GM18951 (cell line): ENCODE results near the gene SFT2D1.

Source experiments
- POLR2A ChIP-seq: IDR thresholded peaks from 4 replicates; pipeline ENCODE4 v1.6.1; 2011; ENCODE audit warnings: mild to moderate bottlenecking; ENCODE audit not compliant: insufficient read length, insufficient read depth; ENCODE audit errors: extremely low read depth
- in situ Hi-C: fragments of 300-500 bp; cut with MboI; formaldehyde crosslinking; loops from one replicate; pipeline ENCODE4 v1.12.0; 2022; ENCODE audit warnings: low sequenced_read_pairs, mixed read lengths, inconsistent platforms; ENCODE audit not compliant: unreplicated experiment

Gene SFT2D1

GRCh38 chr6:166315436-166315835 is 26.9 kb downstream of the SFT2D1 start:
- in situ Hi-C loops = no loop called here
- TF ChIP-seq POLR2A = no peak

GRCh38 chr6:166314454-166314853 is 27.9 kb downstream of the SFT2D1 start:
- in situ Hi-C loops = no loop called here
- no peak for TF ChIP-seq POLR2A

DNA sequence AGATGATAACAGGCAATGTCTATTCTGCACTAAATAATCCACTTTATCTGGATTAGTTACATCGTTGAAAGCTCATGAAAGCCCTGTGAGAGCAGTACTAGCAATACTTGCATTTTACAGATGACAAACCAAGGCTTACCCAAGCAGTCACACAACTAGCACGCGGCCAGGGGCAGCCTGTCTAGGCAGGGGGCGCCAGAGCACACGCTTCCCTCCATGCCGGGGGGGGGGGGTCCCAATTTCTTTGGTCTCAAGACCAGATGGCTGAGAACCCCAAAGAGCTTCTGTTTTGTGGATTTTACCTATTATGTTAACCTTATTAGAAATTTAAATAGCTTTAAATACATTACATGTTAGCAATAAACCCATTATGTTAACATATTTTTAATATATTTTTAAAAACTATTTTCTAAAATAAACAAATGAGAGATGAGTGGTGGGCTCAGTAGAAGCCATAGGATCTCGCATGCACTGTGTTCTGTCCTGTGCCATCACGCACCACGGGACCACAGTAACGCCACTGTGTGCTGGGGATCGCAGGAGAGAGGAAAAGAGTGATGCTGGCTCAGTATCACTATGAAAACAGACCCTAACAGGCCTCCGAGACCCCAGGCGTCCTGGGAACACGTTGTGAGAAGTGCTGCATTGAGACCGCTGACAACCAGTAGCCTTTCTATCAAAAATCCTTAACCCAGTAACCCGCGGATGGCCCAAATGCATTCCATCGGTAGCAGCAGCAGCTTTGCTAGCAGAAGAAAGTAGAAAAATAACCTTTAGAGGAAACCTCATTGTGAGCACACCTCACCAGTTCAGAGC is 28.9 kb downstream of the SFT2D1 start:
- in situ Hi-C loops = no loop called here
- no peak for TF ChIP-seq POLR2A

DNA sequence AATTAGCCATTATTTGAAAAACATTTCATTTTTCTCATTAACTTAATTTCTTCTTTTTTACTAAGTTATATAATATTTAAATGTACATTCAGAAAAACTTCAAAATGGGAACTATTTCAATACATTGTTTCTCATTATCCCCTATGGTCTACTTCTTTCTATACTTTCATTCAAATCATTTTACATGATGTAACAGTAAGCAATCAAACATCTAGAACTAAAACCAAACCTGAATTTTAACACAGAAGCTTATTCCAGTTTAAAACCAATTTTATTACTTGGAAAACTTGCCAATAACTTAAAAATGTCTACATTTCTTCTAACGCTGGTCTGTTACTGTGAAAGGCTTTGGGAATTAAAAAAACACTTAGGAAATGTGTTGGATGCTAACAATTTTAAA is 29.5 kb downstream of the SFT2D1 start:
- TF ChIP-seq POLR2A = no peak
- in situ Hi-C loops = no loop called here

GRCh38 chr6:166310634-166311033 is 31.7 kb downstream of the SFT2D1 start:
- no peak for TF ChIP-seq POLR2A
- in situ Hi-C loops = no loop called here

DNA sequence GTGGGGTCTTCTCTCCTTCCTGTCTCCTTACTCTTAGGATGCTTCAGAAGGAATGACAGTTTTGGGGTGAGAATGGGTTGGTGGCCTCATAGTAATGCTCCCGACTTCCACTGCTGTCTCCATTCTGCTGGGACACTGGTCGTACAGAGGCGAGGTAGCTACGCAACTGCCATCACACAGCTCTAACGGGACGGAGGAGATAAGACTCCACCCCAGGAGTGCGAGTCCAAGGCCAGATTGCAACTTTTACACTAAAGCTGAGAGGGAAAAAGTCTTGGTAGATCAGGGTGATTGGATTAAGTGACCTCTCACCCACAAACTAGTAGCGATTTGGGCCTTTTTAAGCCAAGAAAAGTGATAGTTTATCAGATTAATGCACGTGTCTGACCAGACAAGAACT is 32.4 kb downstream of the SFT2D1 start:
- in situ Hi-C loops = no loop called here
- no peak for TF ChIP-seq POLR2A

GRCh38 chr6:166308769-166309589 is 33.4 kb downstream of the SFT2D1 start:
- TF ChIP-seq POLR2A = no peak

GRCh38 chr6:166308033-166308768 is 34.1 kb downstream of the SFT2D1 start, which contains the start of gene PRR18:
Gene PRR18 (minus strand): TSS chr6:166308392. CDS start chr6:166308142, 250 bp downstream.
- peak; percentile 47 for TF ChIP-seq POLR2A
- in situ Hi-C loops = no loop called here

More at GRCh38 chr6:166308769-166309589, 33.4 kb downstream of the SFT2D1 start:
- in situ Hi-C loops = no loop called here

DNA sequence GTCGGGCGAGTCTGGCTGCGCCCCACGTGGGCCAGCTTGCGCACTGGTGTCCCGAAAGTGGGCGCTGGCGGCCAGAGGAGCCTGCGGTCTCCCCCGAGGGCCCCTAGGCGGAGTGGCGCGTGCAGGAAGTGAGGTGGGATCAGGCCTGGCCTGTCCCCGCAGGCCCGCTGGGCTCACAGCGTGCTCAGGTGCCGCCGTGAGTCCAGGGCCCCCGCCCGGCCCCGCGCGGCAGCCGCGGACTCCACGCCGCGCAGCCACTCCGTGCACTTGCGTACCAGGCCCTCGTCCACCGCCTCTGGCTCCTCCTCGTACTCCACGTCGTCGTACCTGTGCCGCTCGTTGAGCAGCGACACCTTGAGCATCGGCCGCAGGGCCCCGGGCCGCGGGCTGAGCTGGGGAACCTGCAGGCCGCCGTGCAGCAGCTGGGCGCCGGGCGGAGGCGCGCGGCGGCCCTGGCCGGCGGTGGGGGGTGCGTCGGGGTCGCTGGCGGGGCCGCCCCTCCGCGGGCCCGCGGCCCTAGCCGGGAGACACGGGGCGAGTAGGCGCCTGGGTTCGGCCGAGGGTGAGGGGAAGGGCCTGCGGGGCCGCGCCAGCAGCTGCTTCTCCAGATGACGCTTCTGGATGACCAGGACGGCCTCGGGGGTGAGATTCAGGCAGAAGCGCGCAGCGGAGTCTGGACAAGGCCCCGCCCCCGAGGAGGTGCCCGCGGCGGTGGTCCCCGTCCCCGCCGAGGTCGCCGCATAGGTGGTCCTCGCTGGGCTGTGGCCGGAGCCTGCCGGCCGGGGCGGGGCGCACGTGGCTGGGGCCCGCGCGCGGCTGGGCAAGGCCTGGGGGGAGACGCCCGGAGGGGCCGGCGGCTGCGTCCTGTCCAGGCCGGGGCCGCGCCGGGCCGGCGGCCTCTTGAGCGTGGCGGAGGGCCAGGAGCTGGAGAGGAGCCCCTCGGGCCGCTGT is 35.0 kb downstream of the SFT2D1 start:
- in situ Hi-C loops = no loop called here
- no peak for TF ChIP-seq POLR2A

- TF ChIP-seq POLR2A = no peak
- in situ Hi-C loops = no loop called here
Observed at GRCh38 chr6:166306378-166307081, 35.8 kb downstream of the SFT2D1 start.

- in situ Hi-C loops = no loop called here
Observed at GRCh38 chr6:166305562-166306117, 36.7 kb downstream of the SFT2D1 start.

DNA sequence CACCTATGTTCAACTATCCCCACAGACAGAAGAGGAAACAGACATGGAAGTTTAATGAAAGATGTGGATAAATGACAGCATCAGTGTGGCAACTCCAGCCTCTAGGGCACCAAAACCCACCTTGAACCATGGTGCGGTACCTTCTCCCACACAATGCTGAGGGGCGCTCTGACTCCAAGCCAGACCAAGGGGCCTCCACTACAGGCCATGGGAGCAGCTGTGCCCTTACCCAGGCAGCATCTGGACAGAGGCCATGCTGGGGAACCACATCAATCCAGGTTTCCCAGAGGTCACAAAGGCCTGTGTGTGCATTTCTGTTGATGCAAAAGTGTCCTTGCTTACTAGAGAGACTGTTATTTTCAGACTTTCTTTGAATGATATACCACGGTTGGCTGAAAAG is 38.2 kb downstream of the SFT2D1 start:
- in situ Hi-C loops = no loop called here
- no peak for TF ChIP-seq POLR2A

More at GRCh38 chr6:166305562-166306117, 36.7 kb downstream of the SFT2D1 start:
- no peak for TF ChIP-seq POLR2A
